IPS-18c (cell line): ENCODE data around the gene RPRD1A.
A peak's percentile ranks its signal among the peaks of the same experiment; 100 is the strongest.
"Not testable (repeated sequence)": the region's sequence is repeated elsewhere in the genome, so short reads cannot be mapped to it uniquely, and the experiment has no call there.

Source experiments
- H3K4me3 ChIP-seq: 2 replicates; pipeline ENCODE4 v1.7.0; 2013; ENCODE audit warnings: low read depth, mild to moderate bottlenecking, low read length, moderate library complexity; ENCODE audit not compliant: insufficient read depth
- H3K9me3 ChIP-seq: one replicate; pipeline ENCODE4 v1.6.1; 2013; ENCODE audit warnings: mild to moderate bottlenecking, low read length, moderate library complexity; ENCODE audit not compliant: control insufficient read depth, insufficient read depth

The RPRD1A gene

GRCh38 chr18:36006997-36007396, 60.4 kb downstream of the RPRD1A start:
- Histone ChIP-seq H3K4me3 (no peak overlapping the region), H3K9me3 (no peaks in the 10 kb centered on the region)

GRCh38 chr18:35999925-36000324, 67.4 kb downstream of the RPRD1A start:
- H3K9me3 ChIP-seq, result no peaks in the 10 kb centered on the region
- no peak overlapping the region for H3K4me3 ChIP-seq

- H3K4me3 ChIP-seq, result no peak overlapping the region
- no peaks in the 10 kb centered on the region for H3K9me3 ChIP-seq
These were observed 68.4 kb downstream of the RPRD1A start for GRCh38 chr18:35998967-35999366.

- no peaks in the 10 kb centered on the region for H3K9me3 ChIP-seq
- no peak overlapping the region for H3K4me3 ChIP-seq
These were observed 74.3 kb downstream of the RPRD1A start for GRCh38 chr18:35993013-35993412.

- no peak overlapping the region for H3K4me3 ChIP-seq
- H3K9me3 ChIP-seq, result no peaks in the 10 kb centered on the region
These were observed 75.7 kb downstream of the RPRD1A start for GRCh38 chr18:35991696-35992095.

GRCh38 chr18:35983818-35984217, 83.5 kb downstream of the RPRD1A start:
- Histone ChIP-seq H3K9me3 (no peaks in the 10 kb centered on the region), H3K4me3 (no peak overlapping the region)

GRCh38 chr18:35983147-35983546, 84.2 kb downstream of the RPRD1A start:
- Histone ChIP-seq H3K9me3 (no peaks in the 10 kb centered on the region), H3K4me3 (no peak overlapping the region)

- H3K4me3 ChIP-seq, result no peak overlapping the region
- no peaks in the 10 kb centered on the region for H3K9me3 ChIP-seq
These were observed 84.8 kb downstream of the RPRD1A start for GRCh38 chr18:35982409-35983114.

GRCh38 chr18:35979112-35979511, 88.2 kb downstream of the RPRD1A start:
- H3K9me3 ChIP-seq, result no peaks in the 10 kb centered on the region
- H3K4me3 ChIP-seq, result no peak overlapping the region

GRCh38 chr18:35974181-35974580, 93.2 kb downstream of the RPRD1A start:
- Histone ChIP-seq H3K9me3 (no peaks in the 10 kb centered on the region), H3K4me3 (0 out of 2 replicates have a peak overlapping the region, but pooled peaks have one; percentile 16)

- no peaks in the 10 kb centered on the region for H3K9me3 ChIP-seq
- peak overlapping the region; percentile 99; the same call in 1 of the 2 replicates for H3K4me3 ChIP-seq
These were observed 93.7 kb downstream of the RPRD1A start for GRCh38 chr18:35973650-35974049.

GRCh38 chr18:35972197-35973000, 95.0 kb downstream of the RPRD1A start, which contains the start of gene RMP24:
RMP24 (plus strand) TSS chr18:35972679.
- H3K4me3 ChIP-seq, result peak within 1 kb of the TSS; percentile 99
- H3K9me3 ChIP-seq, result no peaks in the 10 kb centered on the region

- Histone ChIP-seq H3K4me3 (peak overlapping the region; percentile 99), H3K9me3 (no peaks in the 10 kb centered on the region)
These were observed 95.6 kb downstream of the RPRD1A start for GRCh38 chr18:35971661-35972196.

- no peak overlapping the region for H3K4me3 ChIP-seq
- peaks cover 2% of the 10 kb centered on the region for H3K9me3 ChIP-seq
These were observed 97.7 kb downstream of the RPRD1A start for GRCh38 chr18:35969676-35970075.

- Histone ChIP-seq H3K9me3 (peaks cover 2% of the 10 kb centered on the region), H3K4me3 (no peak overlapping the region)
These were observed 99.0 kb downstream of the RPRD1A start for GRCh38 chr18:35968278-35968880.

GRCh38 chr18:35967866-35968265, 99.5 kb downstream of the RPRD1A start:
- H3K4me3 ChIP-seq, H3K9me3 ChIP-seq: not testable (repeated sequence)

GRCh38 chr18:35964319-35964718, 103.0 kb downstream of the RPRD1A start:
- no peak overlapping the region for H3K4me3 ChIP-seq
- H3K9me3 ChIP-seq, result peaks cover 2% of the 10 kb centered on the region

GRCh38 chr18:35962320-35962719, 105.0 kb downstream of the RPRD1A start:
- Histone ChIP-seq H3K4me3 (no peak overlapping the region), H3K9me3 (peaks cover 2% of the 10 kb centered on the region)
